ENCODE data around the gene ITGA11. TPM values are rescaled to one million over a fixed set of nuclear protein-coding genes. Genes with fewer than 3 reads are reported as not detected.

ITGA11 gene
- total and polyA plus RNA-seq, 2 of the 4 experiments (the other 2 are of a cell fraction): 4.1 to 6.6 TPM

DNA sequence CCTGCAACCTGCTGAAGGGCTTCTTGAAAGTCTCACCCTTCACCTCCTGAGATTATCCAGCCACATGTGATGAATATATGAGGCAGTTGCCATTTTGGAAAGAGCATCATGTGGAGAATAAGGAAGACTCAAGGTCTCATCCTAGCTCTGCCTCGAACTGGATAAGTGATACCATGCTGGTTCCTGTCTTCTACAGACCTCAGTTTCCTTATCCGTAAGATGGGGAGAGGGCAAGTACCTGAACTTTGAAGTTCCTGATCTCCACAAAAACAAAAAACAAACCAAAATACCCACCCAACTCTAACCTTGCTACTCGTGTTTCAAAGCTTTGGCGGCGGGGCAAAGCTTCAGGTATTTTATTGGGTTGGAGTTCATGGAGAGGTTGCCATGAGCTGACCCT lies 31.5 kb upstream of the ITGA11 start:
- Histone ChIP-seq H3K9me1 (ENCODE audit: insufficient read depth, low read length) (no peaks in the 10 kb centered on the region; the same call in 1 of the 2 replicates), H4K5ac (ENCODE audit: low read depth, low read length) (no peak overlapping the region), H3K4ac (ENCODE audit: low read depth, low read length) (no peak overlapping the region), H4K8ac (ENCODE audit: low read depth in 2 of 2, low read length in 2 of 2) (no peak overlapping the region), H2BK120ac (ENCODE audit: low read depth, low read length) (no peak overlapping the region), H2BK20ac (ENCODE audit: low read depth, low read length) (no peak overlapping the region), H2AK9ac (replicated peaks; ENCODE audit: low read depth, low read length, poor library complexity) (no peak overlapping the region), H3K79me1 (ENCODE audit: low read depth in 1 of 2, low read length in 2 of 2) (no peaks in the 10 kb centered on the region), H4K20me1 (ENCODE audit: insufficient read depth, low read length) (no peaks in the 10 kb centered on the region), H3K14ac (replicated peaks; ENCODE audit: low read depth, low read length) (no peak overlapping the region), H3K4me2 (ENCODE audit: low read depth, low read length) (no peak overlapping the region), H3K18ac (ENCODE audit: low read depth, low read length) (no peak overlapping the region), H3K9ac (ENCODE audit: low read depth, low read length) (no peak overlapping the region), H3K4me3 (ENCODE audit: insufficient read depth, low read depth, low read length) (no peak overlapping the region), H3K56ac (ENCODE audit: extremely low read depth, insufficient read depth, low read length) (no peak overlapping the region), H3K23ac (ENCODE audit: low read depth, low read length) (no peak overlapping the region), H3K9me3 (ENCODE audit: control insufficient read depth, insufficient read depth, low read length) (0 out of 2 replicates have a peak, but pooled peaks cover 2% of the 10 kb centered on the region), H2BK15ac (ENCODE audit: low read depth, low read length) (no peak overlapping the region), H3K27ac (ENCODE audit: insufficient read depth, low read length) (no peak overlapping the region), H4K91ac (ENCODE audit: insufficient read depth, low read depth, low read length) (no peak overlapping the region), H3K4me1 (ENCODE audit: control insufficient read depth, insufficient read depth, low read length) (no peaks in the 10 kb centered on the region), H2AK5ac (ENCODE audit: low read depth, low read length) (no peak overlapping the region), H2AFZ (replicated peaks; ENCODE audit: low read length, poor library complexity) (no peak overlapping the region), H3K36me3 (ENCODE audit: control insufficient read depth, insufficient read depth, low read length) (no peaks in the 10 kb centered on the region), H2BK5ac (ENCODE audit: low read depth, low read length, poor library complexity, severe bottlenecking) (no peak overlapping the region), H3K27me3 (ENCODE audit: control insufficient read depth, insufficient read depth, low read length) (peaks cover 27% of the 10 kb centered on the region)
- ChIA-PET CTCF (interaction anchor here (0.6 kb wide), 1 partner anchor 9 kb away, joined by 4 read pairs; no protein-coding TSS in a partner anchor), POLR2A (ENCODE audit: unreplicated experiment) (no interaction called here)
- in situ Hi-C loops (cut with MboI; ENCODE audit: low sequenced_read_pairs) (no loop called here), intact Hi-C loops (cut with micrococcal nuclease) (no loop called here), dilution Hi-C loops (cut with HindIII; ENCODE audit: low sequenced_read_pairs, unreplicated experiment) (no loop called here)
- WGBS, 2 experiments (ENCODE audit: extremely low coverage in 2 of 2, insufficient read length in 1 of 2): no CpG with 5 or more reads among the region's 5 CpGs
- DNase-seq (no peak), ATAC-seq (ENCODE audit: low read depth) (no peak)
- TF ChIP-seq CHD1 (IDR thresholded peaks at IDR 0.05; ENCODE audit: low read depth, low read length) (no peak), RCOR1 (IDR thresholded peaks at IDR 0.05; ENCODE audit: insufficient replicate concordance, low read length) (no peak), SMC3 (IDR thresholded peaks at IDR 0.05; ENCODE audit: low read depth, low read length) (no peak), MAFK (IDR thresholded peaks at IDR 0.05; ENCODE audit: low read depth, low read length) (no peak), BHLHE40 (IDR thresholded peaks at IDR 0.05; ENCODE audit: low read depth, low read length) (no peak), CEBPB (IDR thresholded peaks at IDR 0.05; ENCODE audit: low read depth, low read length) (no peak), FOS (IDR thresholded peaks at IDR 0.05; ENCODE audit: low read depth, low read length) (no peak), RAD21 (IDR thresholded peaks at IDR 0.05; ENCODE audit: low read length) (no peak), RFX5 (IDR thresholded peaks at IDR 0.05; ENCODE audit: low read depth, low read length) (no peak)
- TF ChIP-seq, protein P1, sequence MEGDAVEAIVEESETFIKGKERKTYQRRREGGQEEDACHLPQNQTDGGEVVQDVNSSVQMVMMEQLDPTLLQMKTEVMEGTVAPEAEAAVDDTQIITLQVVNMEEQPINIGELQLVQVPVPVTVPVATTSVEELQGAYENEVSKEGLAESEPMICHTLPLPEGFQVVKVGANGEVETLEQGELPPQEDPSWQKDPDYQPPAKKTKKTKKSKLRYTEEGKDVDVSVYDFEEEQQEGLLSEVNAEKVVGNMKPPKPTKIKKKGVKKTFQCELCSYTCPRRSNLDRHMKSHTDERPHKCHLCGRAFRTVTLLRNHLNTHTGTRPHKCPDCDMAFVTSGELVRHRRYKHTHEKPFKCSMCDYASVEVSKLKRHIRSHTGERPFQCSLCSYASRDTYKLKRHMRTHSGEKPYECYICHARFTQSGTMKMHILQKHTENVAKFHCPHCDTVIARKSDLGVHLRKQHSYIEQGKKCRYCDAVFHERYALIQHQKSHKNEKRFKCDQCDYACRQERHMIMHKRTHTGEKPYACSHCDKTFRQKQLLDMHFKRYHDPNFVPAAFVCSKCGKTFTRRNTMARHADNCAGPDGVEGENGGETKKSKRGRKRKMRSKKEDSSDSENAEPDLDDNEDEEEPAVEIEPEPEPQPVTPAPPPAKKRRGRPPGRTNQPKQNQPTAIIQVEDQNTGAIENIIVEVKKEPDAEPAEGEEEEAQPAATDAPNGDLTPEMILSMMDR (conservative IDR thresholded peaks at IDR 0.05; ENCODE audit: low read depth, low read length): no peak
- no TSS peak for BruUV-seq (replicated peaks)

Data from IMR-90 (cell line).